ENCODE data around the gene SEC14L2. TPM values are rescaled to one million over a fixed set of nuclear protein-coding genes. Genes with fewer than 3 reads are reported as not detected.

The SEC14L2 gene
- total and polyA plus RNA-seq, 10 of the 15 experiments (the other 5 are each of a cell fraction or from before 2014, with no cell fraction given): 0.08 to 4.0 (median 0.48) TPM

- TF ChIP-seq GATAD2B (conservative IDR thresholded peaks at IDR 0.05; ENCODE audit: low read depth) (peak; percentile 31; the same call in 1 of the 2 replicates), IKZF1 (conservative IDR thresholded peaks at IDR 0.05) (peak; percentile 56), RELB (IDR thresholded peaks at IDR 0.05; ENCODE audit: low read depth) (0 out of 2 replicates have a peak, but pooled peaks have one; percentile 31)
These were observed 48.0 kb upstream of the SEC14L2 start (continued) for GRCh38 chr22:30348809-30349208.

DNA sequence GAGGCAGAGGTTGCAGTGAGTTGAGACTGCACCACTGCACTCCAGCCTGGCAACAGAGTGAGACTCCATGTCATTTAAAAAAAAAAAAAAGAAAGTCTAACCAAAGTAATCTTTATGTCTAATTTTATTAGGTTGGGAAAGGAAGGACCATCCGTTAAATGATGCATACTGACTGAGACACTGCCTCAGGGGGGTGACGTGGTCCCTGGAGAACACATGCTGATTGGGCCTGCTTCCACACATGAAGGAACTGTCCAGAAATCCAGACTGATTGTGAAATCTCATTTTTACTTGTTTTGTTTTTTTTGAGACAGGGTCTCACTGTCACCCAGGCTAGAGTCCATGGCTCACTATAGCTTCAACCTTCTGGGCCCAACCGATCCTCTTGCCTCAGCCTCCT is 45.6 kb upstream of the SEC14L2 start:
- peaks cover 77% of the 10 kb centered on the region for H3K79me2 ChIP-seq (ENCODE audit: control insufficient read depth, insufficient read depth, low read length)
- peak overlapping the region; percentile 17; the same call in 1 of the 2 replicates for H3K4me2 ChIP-seq (ENCODE audit: control insufficient read depth, insufficient read depth)
- FAIRE-seq (no peak), DNase-seq (ENCODE audit: low read depth, low spot score) (no peak), ATAC-seq (no peak)
- 47% methylated on average over 3 of the region's 3 CpGs for WGBS (ENCODE audit: insufficient coverage, insufficient replicate concordance, low lambda C conversion rate, missing lambda C conversion rate)
- ChIA-PET RAD21 (ENCODE audit: unreplicated experiment) (interaction anchor here (0.9 kb wide), 1 partner anchor 41 kb away, joined by 4 read pairs; no protein-coding TSS in a partner anchor), CTCF (interaction anchor here (6.0 kb wide), 1 partner anchor 63 kb away, joined by 44 read pairs; the partner anchor contains the start of gene CASTOR1), POLR2A (interaction anchor here (0.6 to 5.7 kb wide), 4 partner anchors 23 to 959 kb away, joined by 3 to 27 read pairs (median 4); partner anchors contain the start of genes CASTOR1 and TBC1D10A), SMC1A (ENCODE audit: uncharacterized antibody, unreplicated experiment) (interaction anchor here (1.7 kb wide), 1 partner anchor 63 kb away, joined by 7 read pairs; no protein-coding TSS in a partner anchor)
- peaks cover 18% of the 10 kb centered on the region for H3K4me1 ChIP-seq (ENCODE audit: control insufficient read depth, insufficient read depth, low read length)
- H3K27me3 ChIP-seq (replicated peaks in 1 of 2; ENCODE audit: control insufficient read depth in 2 of 2, insufficient read depth in 2 of 2, low read length in 1 of 2): no peaks in the 10 kb centered on the region
- H4K20me1 ChIP-seq (ENCODE audit: control insufficient read depth, insufficient read depth): no peaks in the 10 kb centered on the region
- no peak overlapping the region for H3K9ac ChIP-seq (ENCODE audit: control insufficient read depth, insufficient read depth, low read length)
- BruUV-seq (replicated peaks): no TSS peak
- intact Hi-C loops (cut with micrococcal nuclease; ENCODE audit: unreplicated experiment): no loop called here
- no peak overlapping the region for H2AFZ ChIP-seq (ENCODE audit: control insufficient read depth, low read depth, low read length)
- no peak overlapping the region for H3K4me3 ChIP-seq
- no peak overlapping the region for H3K27ac ChIP-seq (ENCODE audit: control insufficient read depth, insufficient read depth)
- in situ Hi-C loops (cut with MboI): no loop called here
- no peaks in the 10 kb centered on the region for H3K9me3 ChIP-seq (replicated peaks; ENCODE audit: control insufficient read depth, insufficient read depth, low read length)
- peaks cover 16 to 28% of the 10 kb centered on the region in 2 experiments for H3K36me3 ChIP-seq (ENCODE audit: control insufficient read depth in 2 of 2, insufficient read depth in 2 of 2, low read length in 1 of 2)
- TF ChIP-seq WRNIP1 (IDR thresholded peaks at IDR 0.05; ENCODE audit: borderline replicate concordance, low read depth, low read length): no peak
- TF ChIP-seq MEF2A (IDR thresholded peaks at IDR 0.05; ENCODE audit: insufficient read depth, low read depth, low read length): no peak
- TF ChIP-seq, protein P1, sequence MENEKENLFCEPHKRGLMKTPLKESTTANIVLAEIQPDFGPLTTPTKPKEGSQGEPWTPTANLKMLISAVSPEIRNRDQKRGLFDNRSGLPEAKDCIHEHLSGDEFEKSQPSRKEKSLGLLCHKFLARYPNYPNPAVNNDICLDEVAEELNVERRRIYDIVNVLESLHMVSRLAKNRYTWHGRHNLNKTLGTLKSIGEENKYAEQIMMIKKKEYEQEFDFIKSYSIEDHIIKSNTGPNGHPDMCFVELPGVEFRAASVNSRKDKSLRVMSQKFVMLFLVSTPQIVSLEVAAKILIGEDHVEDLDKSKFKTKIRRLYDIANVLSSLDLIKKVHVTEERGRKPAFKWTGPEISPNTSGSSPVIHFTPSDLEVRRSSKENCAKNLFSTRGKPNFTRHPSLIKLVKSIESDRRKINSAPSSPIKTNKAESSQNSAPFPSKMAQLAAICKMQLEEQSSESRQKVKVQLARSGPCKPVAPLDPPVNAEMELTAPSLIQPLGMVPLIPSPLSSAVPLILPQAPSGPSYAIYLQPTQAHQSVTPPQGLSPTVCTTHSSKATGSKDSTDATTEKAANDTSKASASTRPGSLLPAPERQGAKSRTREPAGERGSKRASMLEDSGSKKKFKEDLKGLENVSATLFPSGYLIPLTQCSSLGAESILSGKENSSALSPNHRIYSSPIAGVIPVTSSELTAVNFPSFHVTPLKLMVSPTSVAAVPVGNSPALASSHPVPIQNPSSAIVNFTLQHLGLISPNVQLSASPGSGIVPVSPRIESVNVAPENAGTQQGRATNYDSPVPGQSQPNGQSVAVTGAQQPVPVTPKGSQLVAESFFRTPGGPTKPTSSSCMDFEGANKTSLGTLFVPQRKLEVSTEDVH (IDR thresholded peaks at IDR 0.05; ENCODE audit: low read depth, partially characterized antibody): no peak
- TF ChIP-seq SUZ12 (IDR thresholded peaks at IDR 0.05; ENCODE audit: unreplicated experiment): no peak
- no peak for TF ChIP-seq FOXM1 (IDR thresholded peaks at IDR 0.05; ENCODE audit: low read depth, low read length)
- no peak for TF ChIP-seq NFYB (IDR thresholded peaks at IDR 0.05; ENCODE audit: insufficient read depth, low read depth, low read length)
- TF ChIP-seq EGR1 (IDR thresholded peaks at IDR 0.05; ENCODE audit: borderline replicate concordance in 1 of 2, low read depth in 2 of 2, low read length in 2 of 2): no peak
- TF ChIP-seq, protein P2, sequence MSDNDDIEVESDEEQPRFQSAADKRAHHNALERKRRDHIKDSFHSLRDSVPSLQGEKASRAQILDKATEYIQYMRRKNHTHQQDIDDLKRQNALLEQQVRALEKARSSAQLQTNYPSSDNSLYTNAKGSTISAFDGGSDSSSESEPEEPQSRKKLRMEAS (IDR thresholded peaks at IDR 0.05; ENCODE audit: low read depth, low read length): no peak
- no peak for TF ChIP-seq RAD51 (IDR thresholded peaks at IDR 0.05)
- no peak for TF ChIP-seq PML (IDR thresholded peaks at IDR 0.05; ENCODE audit: low read length)
- no peak for TF ChIP-seq JUNB (IDR thresholded peaks at IDR 0.05)
- no peak for TF ChIP-seq JUND (IDR thresholded peaks at IDR 0.05; ENCODE audit: low read depth, low read length)

Measured in GM12878 (cell line).